Measurements from ENCODE around the gene GPR160. TPM values are rescaled to one million over a fixed set of nuclear protein-coding genes. Genes with fewer than 3 reads are reported as not detected.

The GPR160 gene
- total and polyA plus RNA-seq, 2 of the 13 experiments (the other 11 are each of a cell fraction or from before 2014, with no cell fraction given): 12.1 to 23.2 TPM

- peaks cover 9 to 45% of the 10 kb centered on the region in 2 experiments for H3K36me3 ChIP-seq (replicated peaks in 1 of 2; ENCODE audit: control insufficient read depth in 1 of 2, insufficient read depth in 2 of 2, low read length in 2 of 2)
Observed at GRCh38 chr3:169990431-169990830, 47.4 kb upstream of the GPR160 start.

GRCh38 chr3:169992156-169992555, 45.6 kb upstream of the GPR160 start:
- Histone ChIP-seq H3K27me3 (ENCODE audit: control insufficient read depth in 1 of 2, insufficient read depth in 2 of 2, low read length in 2 of 2) (no peaks in the 10 kb centered on the region), H3K27ac (ENCODE audit: extremely low read length, insufficient read depth, low read length) (no peak overlapping the region), H3K4me2 (ENCODE audit: low read depth, low read length) (no peak overlapping the region), H3K4me3 (replicated peaks in 1 of 3; ENCODE audit: insufficient read depth in 1 of 3, low read depth in 2 of 3, low read length in 3 of 3) (no peak overlapping the region), H2AFZ (ENCODE audit: low read length) (no peak overlapping the region), H3K9me3 (ENCODE audit: low read length) (no peaks in the 10 kb centered on the region), H3K36me3 (replicated peaks in 1 of 2; ENCODE audit: control insufficient read depth in 1 of 2, insufficient read depth in 2 of 2, low read length in 2 of 2) (peaks cover 9 to 32% of the 10 kb centered on the region in 2 experiments; a peak in 3 of 5 replicates), H3K4me1 (ENCODE audit: insufficient read depth, low read length) (no peaks in the 10 kb centered on the region), H3K9ac (ENCODE audit: insufficient read depth, low read depth, low read length) (no peak overlapping the region), H3K79me2 (ENCODE audit: insufficient read depth, low read length) (no peaks in the 10 kb centered on the region), H4K20me1 (ENCODE audit: insufficient read depth, low read length) (no peaks in the 10 kb centered on the region)
- POLR2A ChIA-PET: no interaction called here
- CTCF ChIA-PET (ENCODE audit: low intra/inter-chr PET ratio, low total read pairs): no interaction called here
- no TSS peak for BruUV-seq (replicated peaks)
- FAIRE-seq (no peak), ATAC-seq (no peak), DNase-seq (ENCODE audit: low spot score) (no peak)
- TF ChIP-seq ISX (CRISPR knock-in tag; conservative IDR thresholded peaks at IDR 0.05): no peak
- WGBS (ENCODE audit: low lambda C conversion rate): 89% methylated on average over 3 of the region's 3 CpGs
- intact Hi-C loops (cut with micrococcal nuclease; ENCODE audit: unreplicated experiment): no loop called here
- in situ Hi-C loops (cut with HindIII; ENCODE audit: extremely low pct_ligation_motif_present, low pct_unique_long_range_greater_than_20kb): no loop called here

More at GRCh38 chr3:169990431-169990830, 47.4 kb upstream of the GPR160 start:
- 96% methylated on average over 4 of the region's 4 CpGs for WGBS (ENCODE audit: low lambda C conversion rate)
- FAIRE-seq (no peak), DNase-seq (ENCODE audit: low spot score) (no peak), ATAC-seq (no peak)
- Histone ChIP-seq H2AFZ (ENCODE audit: low read length) (no peak overlapping the region), H3K4me2 (ENCODE audit: low read depth, low read length) (no peak overlapping the region), H3K9me3 (ENCODE audit: low read length) (no peaks in the 10 kb centered on the region), H3K27me3 (ENCODE audit: control insufficient read depth in 1 of 2, insufficient read depth in 2 of 2, low read length in 2 of 2) (no peaks in the 10 kb centered on the region), H3K4me3 (replicated peaks in 1 of 3; ENCODE audit: insufficient read depth in 1 of 3, low read depth in 2 of 3, low read length in 3 of 3) (no peak overlapping the region), H3K9ac (ENCODE audit: insufficient read depth, low read depth, low read length) (no peak overlapping the region), H3K4me1 (ENCODE audit: insufficient read depth, low read length) (no peaks in the 10 kb centered on the region), H3K27ac (ENCODE audit: extremely low read length, insufficient read depth, low read length) (no peak overlapping the region), H4K20me1 (ENCODE audit: insufficient read depth, low read length) (no peaks in the 10 kb centered on the region), H3K79me2 (ENCODE audit: insufficient read depth, low read length) (no peaks in the 10 kb centered on the region)
- no TSS peak for BruUV-seq (replicated peaks)
- intact Hi-C loops (cut with micrococcal nuclease; ENCODE audit: unreplicated experiment) (no loop called here), in situ Hi-C loops (cut with HindIII; ENCODE audit: extremely low pct_ligation_motif_present, low pct_unique_long_range_greater_than_20kb) (no loop called here)
- POLR2A ChIA-PET: no interaction called here
- TF ChIP-seq ATF7 (IDR thresholded peaks at IDR 0.05) (peak; percentile 6; the same call in 1 of the 2 replicates), ATF7 (CRISPR knock-in tag; IDR thresholded peaks at IDR 0.05) (no peak), TEAD3 (CRISPR knock-in tag; optimal IDR thresholded peaks at IDR 0.05; ENCODE audit: borderline replicate concordance) (no peak)
- CTCF ChIA-PET (ENCODE audit: low intra/inter-chr PET ratio, low total read pairs): no interaction called here
